Measurements from ENCODE around the gene SAFB2.

SAFB2 gene

GRCh38 chr19:5607318-5608275, 15.0 kb downstream of the SAFB2 start:
- DNase-seq (ENCODE audit: low spot score): no peak

- DNase-seq (ENCODE audit: low spot score): no peak
Observed at GRCh38 chr19:5605362-5605761, 17.2 kb downstream of the SAFB2 start.

- no peak for DNase-seq (ENCODE audit: low spot score)
Observed at GRCh38 chr19:5603626-5604025, 18.9 kb downstream of the SAFB2 start.

GRCh38 chr19:5600797-5601196, 21.8 kb downstream of the SAFB2 start:
- no peak for DNase-seq (ENCODE audit: low spot score)

- DNase-seq (ENCODE audit: low spot score): no peak
Observed at GRCh38 chr19:5595745-5596144, 26.8 kb downstream of the SAFB2 start.

GRCh38 chr19:5595129-5595528, 27.4 kb downstream of the SAFB2 start:
- no peak for DNase-seq (ENCODE audit: low spot score)

- DNase-seq (ENCODE audit: low spot score): no peak
Observed at GRCh38 chr19:5594521-5594950, 28.0 kb downstream of the SAFB2 start.

- no peak for DNase-seq (ENCODE audit: low spot score)
Observed at GRCh38 chr19:5593343-5594255, 29.0 kb downstream of the SAFB2 start.

GRCh38 chr19:5592531-5593342, 29.8 kb downstream of the SAFB2 start:
- DNase-seq (ENCODE audit: low spot score): no peak

GRCh38 chr19:5591476-5591875, 31.1 kb downstream of the SAFB2 start:
- no peak for DNase-seq (ENCODE audit: low spot score)

GRCh38 chr19:5590865-5591154, 31.8 kb downstream of the SAFB2 start:
- no peak for DNase-seq (ENCODE audit: low spot score)

GRCh38 chr19:5590151-5590864, 32.3 kb downstream of the SAFB2 start:
- DNase-seq (ENCODE audit: low spot score): no peak

- no peak for DNase-seq (ENCODE audit: low spot score)
Observed at GRCh38 chr19:5588906-5589676, 33.5 kb downstream of the SAFB2 start.

- DNase-seq (ENCODE audit: low spot score): no peak
Observed at GRCh38 chr19:5588441-5588840, 34.1 kb downstream of the SAFB2 start.

- DNase-seq (ENCODE audit: low spot score): no peak
Observed at GRCh38 chr19:5587661-5588060, 34.9 kb downstream of the SAFB2 start.

- no peak for DNase-seq (ENCODE audit: low spot score)
Observed at GRCh38 chr19:5587071-5587455, 35.5 kb downstream of the SAFB2 start.

- DNase-seq (ENCODE audit: low spot score): no peak
Observed at GRCh38 chr19:5586300-5587070, 36.1 kb downstream of the SAFB2 start.

- DNase-seq (ENCODE audit: low spot score): no peak
Observed at GRCh38 chr19:5585461-5586299, 36.9 kb downstream of the SAFB2 start.

GRCh38 chr19:5580161-5580571, 42.4 kb downstream of the SAFB2 start:
- DNase-seq (ENCODE audit: low spot score): no peak

All from SK-N-DZ (cell line).